Bronchial epithelial cell (primary cell): ENCODE data around the gene MPO. TPM values are rescaled to one million over a fixed set of nuclear protein-coding genes. Genes with fewer than 3 reads are reported as not detected.

Experiments used
- DNase-seq: peaks from one replicate; pipeline ENCODE4 v3.0.0-alpha.2; 2010; ENCODE audit warnings: low read depth
- FAIRE-seq: peaks from 2 replicates; lab custom pipeline; 2011; peaks lifted over from hg19 to GRCh38; lab: Jason Lieb, UNC
- H3K27me3 ChIP-seq: 2 replicates; pipeline ENCODE4 v1.5.1; 2011; ENCODE audit warnings: low read length; ENCODE audit not compliant: control insufficient read depth, insufficient read depth
- H3K36me3 ChIP-seq: 2 replicates; pipeline ENCODE4 v1.5.1; 2011; ENCODE audit warnings: low read length; ENCODE audit not compliant: control insufficient read depth, insufficient read depth
- H3K4me3 ChIP-seq: 2 replicates; pipeline ENCODE4 v1.5.1; 2011; ENCODE audit warnings: mild to moderate bottlenecking, low read depth, low read length, control low read depth
- total RNA-seq: library from RNA; depleted of rRNA; stranded (reverse); fragments of >200 nt; gene quantifications from 2 replicates; pipeline ENCODE4 v1.2.1, GENCODE V29; 2014
- TF ChIP-seq, protein P1 (sequence below): IDR thresholded peaks from 2 replicates; pipeline ENCODE4 v1.5.1; 2011; ENCODE audit warnings: mild to moderate bottlenecking, moderate library complexity, low read length, control low read depth, inconsistent platforms; ENCODE audit not compliant: insufficient read depth, severe bottlenecking

The MPO gene
- total RNA-seq, 1 donor from 2014 or later, result not detected

DNA sequence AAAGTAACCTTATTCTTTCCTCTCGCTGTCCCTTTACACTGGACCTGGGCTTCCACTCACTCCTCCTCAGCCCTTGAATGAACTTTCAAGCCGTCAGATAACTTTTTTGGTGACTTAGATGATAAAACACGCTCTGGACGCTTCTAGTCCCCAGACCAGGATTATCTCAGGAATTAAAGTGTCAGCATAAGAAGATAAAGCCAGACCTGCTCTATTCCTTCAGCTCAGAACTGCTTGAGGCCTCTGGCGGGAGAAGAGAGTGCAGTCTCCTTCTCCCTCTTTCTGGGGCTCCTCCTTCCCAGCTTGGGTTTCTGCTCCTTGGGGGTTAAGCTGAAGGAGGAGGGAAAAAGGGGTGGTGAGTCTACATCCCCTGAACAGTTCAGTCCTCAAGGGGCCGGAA lies 35.8 kb downstream of the MPO start:
- TF ChIP-seq, protein P1, sequence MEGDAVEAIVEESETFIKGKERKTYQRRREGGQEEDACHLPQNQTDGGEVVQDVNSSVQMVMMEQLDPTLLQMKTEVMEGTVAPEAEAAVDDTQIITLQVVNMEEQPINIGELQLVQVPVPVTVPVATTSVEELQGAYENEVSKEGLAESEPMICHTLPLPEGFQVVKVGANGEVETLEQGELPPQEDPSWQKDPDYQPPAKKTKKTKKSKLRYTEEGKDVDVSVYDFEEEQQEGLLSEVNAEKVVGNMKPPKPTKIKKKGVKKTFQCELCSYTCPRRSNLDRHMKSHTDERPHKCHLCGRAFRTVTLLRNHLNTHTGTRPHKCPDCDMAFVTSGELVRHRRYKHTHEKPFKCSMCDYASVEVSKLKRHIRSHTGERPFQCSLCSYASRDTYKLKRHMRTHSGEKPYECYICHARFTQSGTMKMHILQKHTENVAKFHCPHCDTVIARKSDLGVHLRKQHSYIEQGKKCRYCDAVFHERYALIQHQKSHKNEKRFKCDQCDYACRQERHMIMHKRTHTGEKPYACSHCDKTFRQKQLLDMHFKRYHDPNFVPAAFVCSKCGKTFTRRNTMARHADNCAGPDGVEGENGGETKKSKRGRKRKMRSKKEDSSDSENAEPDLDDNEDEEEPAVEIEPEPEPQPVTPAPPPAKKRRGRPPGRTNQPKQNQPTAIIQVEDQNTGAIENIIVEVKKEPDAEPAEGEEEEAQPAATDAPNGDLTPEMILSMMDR, result no peak
- H3K36me3 ChIP-seq, result no peaks in the 10 kb centered on the region
- FAIRE-seq, result no peak
- H3K27me3 ChIP-seq, result peaks cover 27% of the 10 kb centered on the region
- no peak for DNase-seq
- no peak overlapping the region for H3K4me3 ChIP-seq

DNA sequence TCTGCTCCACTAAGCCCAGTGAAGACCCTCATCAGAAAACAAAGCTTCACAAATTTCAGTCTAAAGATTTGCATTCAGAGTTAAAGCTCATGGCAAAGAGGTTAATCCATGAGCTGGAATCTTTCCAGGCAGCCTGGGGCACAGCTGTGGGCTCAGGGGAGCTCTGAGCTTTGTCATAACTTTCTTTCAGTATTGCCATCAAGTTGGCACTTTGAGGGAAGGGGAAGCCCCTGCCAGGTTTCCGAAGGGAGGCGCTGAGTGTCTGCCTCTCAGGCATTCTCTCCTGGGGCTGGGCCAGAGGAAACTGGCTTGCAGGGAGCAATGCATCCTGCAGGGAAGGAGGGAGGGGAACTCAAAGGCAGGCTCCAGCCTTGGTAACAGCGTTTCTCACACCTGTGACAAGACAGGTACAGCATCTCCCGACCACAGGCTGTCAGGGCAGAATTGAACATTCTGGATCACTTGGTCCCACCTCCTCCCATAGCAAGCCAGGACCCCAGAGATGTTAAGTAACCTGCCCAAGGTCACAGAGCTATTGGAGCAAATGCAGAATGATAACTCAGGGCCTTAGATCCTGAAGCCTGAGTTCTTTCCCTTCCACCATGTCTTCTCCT lies 38.5 kb downstream of the MPO start:
- peaks cover 16% of the 10 kb centered on the region for H3K27me3 ChIP-seq
- DNase-seq (peak; percentile 14), FAIRE-seq (peak; percentile 96)
- no peaks in the 10 kb centered on the region for H3K36me3 ChIP-seq
- TF ChIP-seq, protein P1, result no peak
- H3K4me3 ChIP-seq, result no peak overlapping the region

DNA sequence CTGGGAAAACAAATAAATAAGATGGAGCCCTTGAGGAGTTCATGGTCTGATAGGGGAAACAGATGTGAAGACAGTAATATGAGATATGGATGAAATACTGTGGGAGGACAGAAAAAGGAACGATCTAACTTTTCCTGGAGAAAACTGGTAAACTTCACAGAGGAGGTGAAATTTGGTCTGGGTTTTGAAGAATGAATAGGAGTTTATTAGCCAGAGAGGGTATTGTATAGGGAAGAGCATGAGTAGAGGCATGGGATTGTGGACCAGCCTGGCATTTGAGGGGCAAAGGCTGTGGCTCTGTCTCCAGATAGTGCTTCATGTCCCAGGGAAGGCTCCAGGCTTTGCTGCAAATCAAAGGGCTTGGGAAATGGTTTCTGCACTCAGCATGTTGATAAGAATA lies 40.7 kb downstream of the MPO start:
- DNase-seq (no peak), FAIRE-seq (no peak)
- TF ChIP-seq, protein P1, result no peak
- H3K36me3 ChIP-seq, result no peaks in the 10 kb centered on the region
- H3K27me3 ChIP-seq, result peaks cover 16% of the 10 kb centered on the region
- no peak overlapping the region for H3K4me3 ChIP-seq

DNA sequence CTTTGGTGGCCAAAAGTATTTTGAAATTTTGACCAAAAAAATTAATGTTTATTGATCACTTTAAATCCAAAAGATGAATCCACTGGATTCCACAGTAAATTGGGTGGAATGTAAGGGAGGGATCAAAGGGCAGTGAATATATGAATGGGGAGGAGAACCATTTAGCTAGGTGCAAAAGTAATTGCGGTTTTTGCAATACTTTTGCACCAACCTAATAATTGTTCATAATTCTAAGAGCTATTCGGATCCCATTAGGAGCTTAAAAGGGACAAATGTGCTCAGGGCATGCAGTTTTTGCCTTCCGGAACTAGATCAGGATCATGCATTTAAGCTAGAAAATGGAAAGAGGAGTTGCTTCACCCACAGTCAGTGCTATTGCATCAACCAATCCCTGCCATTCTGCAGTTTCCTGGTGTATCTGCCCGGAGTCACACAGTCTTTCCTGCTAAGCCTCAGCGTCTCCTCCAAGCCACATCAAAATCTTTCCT lies 42.5 kb downstream of the MPO start, which contains the start of gene LPO:
LPO (plus strand) TSS at position 438 of the 488 bp plus-strand sequence. CDS start 4,396 bp downstream, outside the sequence.
- peak; percentile 66 for FAIRE-seq
- no peak for DNase-seq
- H3K27me3 ChIP-seq, result peaks cover 11% of the 10 kb centered on the region
- no peaks in the 10 kb centered on the region for H3K36me3 ChIP-seq
- no peak within 1 kb of the TSS for H3K4me3 ChIP-seq
- TF ChIP-seq, protein P1, result no peak

DNA sequence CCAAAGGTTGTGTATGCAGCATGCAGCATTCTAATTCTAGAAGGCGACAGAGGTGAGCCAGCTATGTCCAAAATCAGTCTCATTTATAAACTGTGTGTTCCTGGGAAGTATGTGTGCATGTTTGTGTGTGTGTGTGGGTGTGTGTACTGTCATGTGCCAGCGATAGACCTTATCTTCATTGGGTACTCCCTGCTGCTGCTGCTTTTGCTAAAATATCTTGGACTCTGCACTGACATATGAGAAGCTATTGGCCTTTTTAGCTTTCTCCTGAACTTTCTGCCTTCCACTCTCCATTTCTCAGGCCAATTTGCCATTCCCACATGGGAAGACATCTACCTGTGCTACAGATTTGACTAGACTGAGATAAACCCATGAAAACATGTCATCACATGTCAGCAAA lies 44.3 kb downstream of the MPO start:
- FAIRE-seq (peak; percentile 89), DNase-seq (no peak)
- H3K27me3 ChIP-seq, result peaks cover 2% of the 10 kb centered on the region
- H3K36me3 ChIP-seq, result no peaks in the 10 kb centered on the region
- H3K4me3 ChIP-seq, result no peak overlapping the region
- TF ChIP-seq, protein P1, result no peak
